H1 (cell line): ENCODE measurements around the gene KIF26B. TPM values are rescaled to one million over a fixed set of nuclear protein-coding genes. Genes with fewer than 3 reads are reported as not detected.

Source experiments
- SIX5 ChIP-seq: IDR thresholded peaks from 2 replicates; pipeline ENCODE4 v1.6.1; 2011; ENCODE audit warnings: mild to moderate bottlenecking, low read depth, low read length
- polyA plus RNA-seq, 7 experiments: library from polyadenylated mRNA; depleted of rRNA in 3 of 7; stranded (reverse) in 5 of 7; unstranded in 2 of 7; fragments of >200 nt in 5 of 7; fragments of 200-250 nt in 2 of 7; gene quantifications; 1 replicate in 5 of 7; 2 replicates in 1 of 7; 4 replicates in 1 of 7; pipeline versions ENCODE4 v1.2.1 to v1.2.3, GENCODE V29; 2011 to 2013; ENCODE audit warnings: missing spikeins in 2 of 7, mixed read lengths in 2 of 7
- total RNA-seq: library from RNA; stranded (reverse); fragmentation: NEBNext Ultra II Directional; extraction: Animal tissue kit (Norgen Biotek cat#: 25700); gene quantifications from 2 replicates; pipeline ENCODE4 v1.2.1, GENCODE V29; 2021

The KIF26B gene
- total and polyA plus RNA-seq, 2 of the 8 experiments (the other 6 are each of a cell fraction or from before 2014, with no cell fraction given) = 0.06 to 0.28 TPM

- no peak for TF ChIP-seq SIX5
These were observed 47.0 kb upstream of the KIF26B start (continued) for GRCh38 chr1:245107776-245108114.
